Measurements from ENCODE around the gene TMEM243. TPM values are rescaled to one million over a fixed set of nuclear protein-coding genes. Genes with fewer than 3 reads are reported as not detected.

The TMEM243 gene
- total and polyA plus RNA-seq, 2 of the 13 experiments (the other 11 are each of a cell fraction or from before 2014, with no cell fraction given): 25.1 to 31.2 TPM

DNA sequence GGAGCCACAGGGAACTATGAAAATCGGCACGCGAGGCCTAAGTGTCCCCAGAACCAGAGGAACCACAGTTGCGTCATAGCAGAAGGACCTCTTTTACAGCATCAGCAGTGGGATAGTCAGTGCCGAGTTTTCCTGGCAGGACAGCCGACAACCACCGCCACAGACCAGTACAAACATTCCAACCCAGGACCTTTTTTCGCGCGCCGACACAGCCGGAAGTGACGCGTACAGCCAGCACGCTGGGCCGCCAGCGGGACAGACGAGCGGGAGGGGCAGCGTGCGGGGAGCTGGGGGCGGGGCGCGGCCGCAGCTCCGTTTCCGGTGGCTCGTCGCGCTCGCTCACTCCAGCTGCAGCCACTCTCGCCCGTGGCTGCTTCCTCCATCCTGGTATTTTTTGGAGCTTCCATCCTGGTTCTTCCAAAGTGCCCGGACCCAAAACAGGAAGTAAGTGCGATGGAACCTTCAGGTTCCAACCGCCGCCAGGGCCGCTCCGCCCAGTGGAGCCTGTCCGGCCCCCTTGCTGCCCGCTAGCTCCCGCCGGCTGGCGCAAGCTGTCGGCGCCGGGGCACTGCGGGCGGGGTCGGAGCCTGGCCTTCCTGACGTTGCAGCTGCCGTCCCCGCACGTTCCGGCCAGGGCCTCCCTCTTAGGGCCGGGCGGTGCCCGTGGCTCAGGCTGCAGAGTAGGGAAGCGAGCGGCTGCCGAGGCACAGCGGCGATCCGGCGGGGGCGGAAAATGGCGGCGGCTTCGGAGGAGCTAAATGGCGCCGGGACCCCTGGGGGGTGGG is 67.2 kb downstream of the TMEM243 start, which contains the start of gene DMTF1 (continued):
- TF ChIP-seq, protein P1, sequence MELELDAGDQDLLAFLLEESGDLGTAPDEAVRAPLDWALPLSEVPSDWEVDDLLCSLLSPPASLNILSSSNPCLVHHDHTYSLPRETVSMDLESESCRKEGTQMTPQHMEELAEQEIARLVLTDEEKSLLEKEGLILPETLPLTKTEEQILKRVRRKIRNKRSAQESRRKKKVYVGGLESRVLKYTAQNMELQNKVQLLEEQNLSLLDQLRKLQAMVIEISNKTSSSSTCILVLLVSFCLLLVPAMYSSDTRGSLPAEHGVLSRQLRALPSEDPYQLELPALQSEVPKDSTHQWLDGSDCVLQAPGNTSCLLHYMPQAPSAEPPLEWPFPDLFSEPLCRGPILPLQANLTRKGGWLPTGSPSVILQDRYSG (CRISPR knock-in tag; IDR thresholded peaks at IDR 0.05): peak; percentile 79
- TF ChIP-seq ZBTB20 (CRISPR knock-in tag; IDR thresholded peaks at IDR 0.05; ENCODE audit: borderline replicate concordance, low read depth) (peak; percentile 56; the same call in 1 of the 2 replicates), KIAA2018 (CRISPR knock-in tag; IDR thresholded peaks at IDR 0.05; ENCODE audit: borderline replicate concordance) (no peak; the same call in 1 of the 2 replicates), ISL2 (CRISPR knock-in tag; IDR thresholded peaks at IDR 0.05) (peak; percentile 82; the same call in 1 of the 2 replicates), ZNF776 (CRISPR knock-in tag; IDR thresholded peaks at IDR 0.05) (peak; percentile 74; the same call in 1 of the 2 replicates), ZNF33B (CRISPR knock-in tag; IDR thresholded peaks at IDR 0.05) (peak; percentile 87), FOXM1 (CRISPR knock-in tag; IDR thresholded peaks at IDR 0.05) (no peak), ZNF205 (CRISPR knock-in tag; IDR thresholded peaks at IDR 0.05) (no peak), ZSCAN20 (CRISPR knock-in tag; IDR thresholded peaks at IDR 0.05; ENCODE audit: borderline replicate concordance) (peak; percentile 93; the same call in 1 of the 2 replicates), ZNF563 (CRISPR knock-in tag; IDR thresholded peaks at IDR 0.05) (peak; percentile 83), KDM3A (CRISPR knock-in tag; IDR thresholded peaks at IDR 0.05; ENCODE audit: low read depth) (peak; percentile 74; the same call in 1 of the 2 replicates), SIX1 (CRISPR knock-in tag; IDR thresholded peaks at IDR 0.05; ENCODE audit: borderline replicate concordance) (no peak), HNRNPL (IDR thresholded peaks at IDR 0.05; ENCODE audit: low read depth, low read length) (no peak), ZNF556 (CRISPR knock-in tag; IDR thresholded peaks at IDR 0.05; ENCODE audit: borderline replicate concordance) (peak; percentile 67), KAT2B (IDR thresholded peaks at IDR 0.05; ENCODE audit: borderline replicate concordance, low read depth, low read length) (no peak)
- TF ChIP-seq, protein P2, sequence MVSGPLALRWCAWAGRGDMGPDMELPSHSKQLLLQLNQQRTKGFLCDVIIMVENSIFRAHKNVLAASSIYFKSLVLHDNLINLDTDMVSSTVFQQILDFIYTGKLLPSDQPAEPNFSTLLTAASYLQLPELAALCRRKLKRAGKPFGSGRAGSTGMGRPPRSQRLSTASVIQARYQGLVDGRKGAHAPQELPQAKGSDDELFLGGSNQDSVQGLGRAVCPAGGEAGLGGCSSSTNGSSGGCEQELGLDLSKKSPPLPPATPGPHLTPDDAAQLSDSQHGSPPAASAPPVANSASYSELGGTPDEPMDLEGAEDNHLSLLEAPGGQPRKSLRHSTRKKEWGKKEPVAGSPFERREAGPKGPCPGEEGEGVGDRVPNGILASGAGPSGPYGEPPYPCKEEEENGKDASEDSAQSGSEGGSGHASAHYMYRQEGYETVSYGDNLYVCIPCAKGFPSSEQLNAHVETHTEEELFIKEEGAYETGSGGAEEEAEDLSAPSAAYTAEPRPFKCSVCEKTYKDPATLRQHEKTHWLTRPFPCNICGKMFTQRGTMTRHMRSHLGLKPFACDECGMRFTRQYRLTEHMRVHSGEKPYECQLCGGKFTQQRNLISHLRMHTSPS (CRISPR knock-in tag; IDR thresholded peaks at IDR 0.05; ENCODE audit: low read depth): peak; percentile 15; the same call in 1 of the 2 replicates
